Activated CD8-positive, alpha-beta memory T cell treated with anti-CD3 and anti-CD28 coated beads, Interleukin-2, amount 50 U/mL, for 1 hour (primary cell): ENCODE results near the gene DNMT3L.
"Not testable (repeated sequence)": the region's sequence is repeated elsewhere in the genome, so short reads cannot be mapped to it uniquely, and the experiment has no call there.

ENCODE experiments used
- DNase-seq: peaks from one replicate; pipeline ENCODE4 v3.0.0-alpha.2; 2020; ENCODE audit errors: extremely low read depth

The DNMT3L gene

GRCh38 chr21:44261675-44262295, at the start of gene DNMT3L:
Gene DNMT3L (minus strand): TSS chr21:44261897. CDS start chr21:44261259, 638 bp downstream.
- DNase-seq = no peak

- no peak for DNase-seq
Observed at GRCh38 chr21:44310628-44311507, 49.2 kb upstream of the DNMT3L start.

- DNase-seq = no peak
Observed at GRCh38 chr21:44306936-44307704, 45.4 kb upstream of the DNMT3L start.

GRCh38 chr21:44305691-44306090, 44.0 kb upstream of the DNMT3L start:
- no peak for DNase-seq

- DNase-seq = no peak
Observed at GRCh38 chr21:44304877-44305293, 43.2 kb upstream of the DNMT3L start.

GRCh38 chr21:44304011-44304616, 42.4 kb upstream of the DNMT3L start:
- DNase-seq = no peak

GRCh38 chr21:44303490-44303981, 41.8 kb upstream of the DNMT3L start:
- DNase-seq = no peak

GRCh38 chr21:44302573-44303401, 41.1 kb upstream of the DNMT3L start:
- DNase-seq = not testable (repeated sequence)

- DNase-seq = no peak
Observed at GRCh38 chr21:44301961-44302406, 40.3 kb upstream of the DNMT3L start.

GRCh38 chr21:44301141-44301540, 39.4 kb upstream of the DNMT3L start:
- no peak for DNase-seq

GRCh38 chr21:44300262-44300959, 38.7 kb upstream of the DNMT3L start:
- DNase-seq = no peak

- DNase-seq = no peak
Observed at GRCh38 chr21:44299458-44300261, 38.0 kb upstream of the DNMT3L start, which contains the start of gene PFKL. Gene PFKL (plus strand): TSS chr21:44300053. CDS start chr21:44300106, 53 bp downstream.

- DNase-seq = no peak
Observed at GRCh38 chr21:44299085-44299457, 37.4 kb upstream of the DNMT3L start.

GRCh38 chr21:44298301-44298700, 36.6 kb upstream of the DNMT3L start:
- DNase-seq = no peak

- peak; percentile 36 for DNase-seq
Observed at GRCh38 chr21:44297525-44298290, 36.0 kb upstream of the DNMT3L start.

- DNase-seq = no peak
Observed at GRCh38 chr21:44296916-44297315, 35.2 kb upstream of the DNMT3L start.

GRCh38 chr21:44296103-44296519, 34.4 kb upstream of the DNMT3L start:
- DNase-seq = no peak

- no peak for DNase-seq
Observed at GRCh38 chr21:44295646-44296045, 33.9 kb upstream of the DNMT3L start.
